NCI-H82 (cell line): Measurements from ENCODE around the gene SERTAD1.
A peak's percentile ranks its signal among the peaks of the same experiment; 100 is the strongest.
"Not testable (repeated sequence)": the region's sequence is repeated elsewhere in the genome, so short reads cannot be mapped to it uniquely, and the experiment has no call there.

Source experiments
- DNase-seq: peaks from one replicate; lab custom pipeline; 2025; lab: John Stamatoyannopoulos, UW

SERTAD1 gene

GRCh38 chr19:40425450-40426287, at the start of gene SERTAD1:
Gene SERTAD1, minus strand, starts transcription at chr19:40425992. Its CDS starts 2,446 bp downstream, at chr19:40423546.
- DNase-seq: peak; percentile 100

- no peak for DNase-seq
Observed at GRCh38 chr19:40474737-40475136, 48.9 kb upstream of the SERTAD1 start.

GRCh38 chr19:40472516-40472915, 46.7 kb upstream of the SERTAD1 start:
- no peak for DNase-seq

GRCh38 chr19:40471111-40471510, 45.3 kb upstream of the SERTAD1 start:
- no peak for DNase-seq

DNA sequence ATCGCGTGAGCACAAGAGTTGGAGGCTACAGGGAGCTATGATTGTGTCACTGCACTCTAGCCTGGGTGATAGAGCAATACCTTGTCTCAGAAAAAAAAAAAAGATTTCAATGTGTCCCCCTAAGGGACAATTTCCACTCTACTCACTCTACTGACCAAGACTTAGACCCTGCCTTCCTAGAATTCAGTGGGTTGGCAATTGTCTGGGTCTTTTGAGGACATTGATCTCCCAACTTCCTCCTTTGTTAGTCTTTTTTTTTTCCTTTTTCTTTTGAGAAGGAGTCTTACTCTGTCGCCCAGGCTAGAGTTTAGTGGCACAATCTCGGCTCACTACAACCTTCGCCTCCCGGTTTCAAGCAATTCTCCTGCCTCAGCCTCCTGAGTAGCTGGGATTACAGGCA, 43.2 kb upstream of the SERTAD1 start:
- no peak for DNase-seq

DNA sequence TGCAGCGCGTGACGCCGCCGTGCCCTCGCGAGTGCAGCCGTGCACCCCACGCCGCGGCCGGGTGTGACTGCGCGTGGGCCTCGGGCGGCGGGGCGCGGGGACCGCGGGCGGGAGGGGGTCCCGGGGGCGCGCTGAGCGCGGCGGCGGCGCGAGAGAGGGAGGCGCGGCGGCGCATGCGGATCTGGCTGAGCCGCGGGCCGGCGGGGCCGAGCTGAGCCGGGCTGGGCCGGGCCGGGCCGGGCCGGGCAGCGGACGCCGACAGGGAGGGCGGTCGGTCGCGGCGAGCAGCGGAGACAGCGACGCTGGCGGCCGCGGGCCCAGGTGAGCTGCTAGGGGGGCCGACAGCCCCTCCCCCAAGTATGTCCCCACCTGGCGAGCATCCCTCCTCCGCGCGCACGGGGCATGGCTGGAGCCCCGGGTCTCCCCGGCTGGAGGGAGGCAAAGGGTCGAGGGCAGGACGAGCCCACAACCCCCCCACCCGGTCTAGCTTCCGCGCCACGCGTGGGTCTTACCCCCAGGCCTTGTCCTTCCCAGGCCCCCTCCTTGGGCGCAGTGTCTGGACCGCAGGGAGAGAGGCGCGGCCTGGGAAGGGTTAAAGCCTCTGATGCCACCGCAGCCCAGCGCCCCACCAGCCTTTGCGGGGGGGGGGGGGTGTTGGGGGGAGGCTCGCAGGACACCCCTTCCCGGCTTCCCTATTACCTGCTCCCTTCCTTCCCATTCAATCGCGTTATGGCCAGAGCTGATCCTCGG, 41.4 kb upstream of the SERTAD1 start, which contains the start of gene SPTBN4:
Gene SPTBN4 (plus strand): TSS at position 17 of the 750 bp plus-strand sequence. CDS start 5,621 bp downstream, outside the sequence.
- DNase-seq: no peak

DNA sequence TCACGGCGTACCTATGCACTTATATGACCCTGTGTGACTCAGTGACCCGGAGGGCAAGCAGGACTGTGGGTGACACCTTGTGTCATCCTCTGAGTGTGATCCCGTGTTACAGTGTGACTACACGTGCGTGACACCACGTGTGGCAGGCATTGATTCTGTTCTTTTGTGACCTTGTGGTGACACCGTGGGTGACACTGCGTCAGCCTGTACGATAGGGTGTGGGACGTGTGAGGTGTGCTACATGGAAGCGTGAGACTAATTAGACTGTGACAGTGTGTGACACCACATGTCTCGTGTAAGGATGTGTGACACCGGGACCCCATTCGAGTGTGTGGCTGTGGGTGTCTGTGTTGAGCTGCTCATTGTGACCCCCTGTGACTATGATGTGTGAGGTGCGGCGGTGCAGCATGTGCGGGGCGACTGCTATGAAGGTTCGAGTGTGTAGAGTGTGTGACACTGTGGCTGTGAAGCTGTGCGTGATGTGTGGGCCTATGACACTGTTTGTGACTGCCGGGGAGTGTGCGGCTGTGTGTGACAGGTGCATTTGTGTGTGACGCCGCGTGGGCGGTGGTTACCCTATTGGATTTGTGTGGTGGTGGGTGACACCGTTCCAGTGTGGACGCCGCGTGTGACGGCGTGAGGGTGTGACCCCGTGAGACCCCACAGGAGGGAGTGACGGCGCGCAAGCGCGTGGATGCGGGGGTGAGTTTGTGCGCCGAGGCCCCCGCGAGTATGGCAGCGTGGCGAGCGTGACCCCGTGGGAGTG, 40.6 kb upstream of the SERTAD1 start:
- no peak for DNase-seq

GRCh38 chr19:40465557-40466218, 39.9 kb upstream of the SERTAD1 start, which contains the start of gene BLVRB:
Gene BLVRB, minus strand, starts transcription at chr19:40465745. Its CDS starts 57 bp downstream, at chr19:40465688.
- DNase-seq: peak; percentile 100

DNA sequence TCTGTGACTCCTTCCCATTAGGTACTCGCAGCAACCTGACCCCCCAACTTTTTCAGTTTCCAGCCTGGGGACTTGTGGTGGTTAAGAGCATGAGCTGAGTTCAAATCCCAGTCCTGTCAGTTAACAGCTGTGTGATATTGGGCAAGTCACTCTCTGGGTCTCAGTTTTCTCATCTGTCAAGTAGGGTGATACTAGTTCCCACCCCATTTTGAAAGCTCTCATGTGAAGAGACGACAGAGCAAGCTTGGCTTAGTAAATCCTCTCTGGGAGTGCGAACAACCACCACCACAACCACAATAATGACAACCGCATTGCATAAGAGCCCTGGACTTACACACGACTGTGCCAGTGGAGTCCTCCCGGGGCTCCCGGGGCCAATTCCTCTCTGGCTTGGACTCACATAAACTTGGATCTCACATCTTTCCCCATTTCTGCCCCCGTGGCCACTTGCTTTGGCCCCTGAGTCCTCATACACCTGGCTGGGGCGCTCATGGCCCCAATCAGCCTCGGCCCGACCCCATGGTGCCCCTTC, 39.3 kb upstream of the SERTAD1 start:
- DNase-seq: peak; percentile 57

- DNase-seq: peak; percentile 90
Observed at GRCh38 chr19:40464059-40465024, 38.5 kb upstream of the SERTAD1 start.

DNA sequence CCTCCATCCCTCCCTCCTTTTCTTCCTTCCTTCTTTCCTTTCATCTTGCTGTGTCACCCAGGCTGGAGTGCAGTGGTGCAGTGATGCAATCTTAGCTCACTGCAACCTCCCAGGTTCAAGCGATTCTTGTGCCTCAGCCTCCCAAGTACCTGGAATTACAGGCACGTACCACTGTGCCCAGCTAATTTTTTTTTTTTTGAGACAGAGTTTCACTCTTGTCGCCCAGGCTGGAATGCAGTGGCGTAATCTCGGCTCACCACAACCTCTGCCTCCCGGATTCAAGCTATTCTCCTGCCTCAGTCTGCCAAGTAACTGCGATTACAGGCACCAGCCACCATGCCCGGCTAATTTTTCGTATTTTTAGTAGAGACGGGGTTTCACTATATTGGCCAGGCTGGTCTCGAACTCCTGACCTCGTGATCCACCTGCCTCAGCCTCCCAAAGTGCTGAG, 37.8 kb upstream of the SERTAD1 start:
- DNase-seq: not testable (repeated sequence)

- DNase-seq: no peak
Observed at GRCh38 chr19:40461669-40462221, 36.0 kb upstream of the SERTAD1 start.

DNA sequence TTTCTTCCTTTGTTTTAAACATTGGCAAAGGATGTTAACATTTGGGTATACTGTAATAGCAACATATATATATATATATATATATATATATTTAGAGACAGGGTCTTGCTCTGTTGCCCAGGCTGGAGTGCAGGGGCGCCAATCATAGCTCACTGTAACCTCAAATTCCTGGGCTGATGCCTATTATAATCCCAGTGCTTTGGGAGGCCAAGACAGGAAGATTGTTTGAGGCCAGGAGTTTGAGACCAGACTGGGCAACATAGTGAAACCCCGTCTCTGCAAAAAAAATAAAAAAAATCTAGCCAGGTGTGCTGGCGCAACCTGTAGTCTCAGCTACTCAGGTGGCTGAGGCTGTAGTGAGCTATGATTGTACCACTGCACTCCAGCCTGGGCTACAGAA, 34.4 kb upstream of the SERTAD1 start:
- no peak for DNase-seq

GRCh38 chr19:40458597-40458974, 32.8 kb upstream of the SERTAD1 start:
- no peak for DNase-seq

DNA sequence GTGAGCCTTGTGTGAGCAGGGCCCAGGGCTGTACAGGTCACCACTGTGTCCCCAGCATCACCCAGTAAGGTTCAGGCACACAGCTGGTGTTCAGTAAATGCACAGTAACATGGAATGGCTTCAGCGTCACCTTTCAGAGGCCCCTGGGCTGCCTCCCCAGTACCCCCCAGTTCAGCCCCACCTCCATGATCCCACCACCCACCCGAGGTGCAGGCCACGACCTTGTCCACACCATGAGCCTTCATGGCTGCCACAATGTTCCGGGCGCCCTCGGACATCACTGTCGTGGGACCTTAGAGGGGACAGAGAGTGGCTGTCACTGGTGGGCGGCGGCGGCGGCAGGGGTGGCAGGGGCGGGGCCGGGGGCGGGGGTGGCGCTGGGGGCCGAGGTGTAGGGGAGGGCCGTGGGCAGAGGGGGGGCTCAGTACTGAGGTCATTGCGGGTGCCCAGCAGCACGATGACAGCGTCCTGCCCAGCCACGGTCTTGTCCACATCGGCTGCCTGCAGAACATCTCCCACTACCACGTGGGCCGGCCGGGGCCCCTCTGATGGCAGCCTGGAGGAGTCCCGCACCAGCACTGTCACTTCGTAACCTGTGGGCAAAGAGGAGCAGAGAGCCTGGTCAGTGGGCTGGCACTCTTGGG, 32.3 kb upstream of the SERTAD1 start:
- DNase-seq: no peak

DNA sequence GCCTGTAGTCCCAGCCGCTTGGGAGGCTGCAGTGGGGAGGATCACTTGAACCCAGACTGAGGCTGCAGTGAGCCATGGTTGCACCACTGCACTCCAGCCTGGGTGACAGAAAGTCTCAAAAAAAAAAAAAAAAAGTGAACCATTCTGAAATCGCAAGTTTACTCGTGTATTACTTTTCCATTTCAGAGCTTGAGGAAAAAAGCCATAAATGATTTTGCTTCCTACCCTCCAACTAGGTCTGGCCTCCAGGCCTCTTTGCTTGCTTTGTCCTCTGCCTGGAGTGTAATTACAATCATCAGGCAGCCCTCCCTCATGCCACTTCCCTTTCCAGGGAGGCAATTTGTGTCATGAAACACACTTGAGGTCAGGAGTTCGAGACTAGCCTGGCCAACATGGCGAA, 31.3 kb upstream of the SERTAD1 start:
- no peak for DNase-seq

- DNase-seq: not testable (repeated sequence)
Observed at GRCh38 chr19:40453943-40454342, 28.2 kb upstream of the SERTAD1 start.

GRCh38 chr19:40453151-40453735, 27.5 kb upstream of the SERTAD1 start:
- no peak for DNase-seq

DNA sequence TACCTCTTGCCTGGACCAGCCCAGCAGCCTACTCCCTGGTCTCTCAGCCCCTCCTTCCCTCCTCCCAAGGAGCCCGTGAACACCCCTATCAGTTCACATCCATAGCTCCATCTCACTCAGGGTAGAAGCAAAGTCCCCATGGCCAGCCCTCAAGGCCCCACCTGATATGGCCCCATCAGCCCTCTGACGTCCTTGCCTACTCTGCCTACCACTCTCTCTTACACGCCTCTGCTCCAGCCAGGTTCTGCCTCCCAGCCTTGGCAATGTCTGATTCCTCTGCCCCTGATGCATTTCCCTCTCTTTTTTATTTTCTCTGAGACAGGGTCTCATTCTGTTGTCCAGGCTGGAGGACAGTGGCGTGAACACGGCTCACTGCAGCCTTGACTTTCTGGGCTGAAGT, 26.2 kb upstream of the SERTAD1 start:
- no peak for DNase-seq
